Neural cell (in vitro differentiated cells): Measurements from ENCODE around the gene CBR3. TPM values are rescaled to one million over a fixed set of nuclear protein-coding genes. Genes with fewer than 3 reads are reported as not detected.

Source experiments
- H2AFZ ChIP-seq: fragments of 200-600, 300-800 bp; sonication (generic), shearing (Covaris generic); 2 replicates; pipeline ENCODE4 v1.6.0; 2014; ENCODE audit warnings: low read depth, mild to moderate bottlenecking, antibody characterized with exemption, low read length, moderate library complexity
- H3F3A ChIP-seq: fragments of 200-600 bp; shearing (Covaris generic); 2 replicates; pipeline ENCODE4 v1.6.1; 2016; ENCODE audit warnings: mild to moderate bottlenecking, moderate library complexity, mixed read lengths, antibody characterized with exemption, low read length; ENCODE audit not compliant: insufficient read depth, poor library complexity, severe bottlenecking
- H3K27ac ChIP-seq: fragments of 200-600, 300-800 bp; sonication (generic), shearing (Covaris generic); 2 replicates; pipeline ENCODE4 v1.5.1; 2014; ENCODE audit warnings: mild to moderate bottlenecking, low read length, moderate library complexity
- H3K27me3 ChIP-seq: fragments of 300-800, 200-600 bp; sonication (generic), shearing (Covaris generic); 2 replicates; pipeline ENCODE4 v1.6.0; 2014; ENCODE audit warnings: mild to moderate bottlenecking, low read depth, low read length, moderate library complexity; ENCODE audit not compliant: insufficient read depth
- H3K36me3 ChIP-seq: fragments of 300-800, 200-600 bp; sonication (generic), shearing (Covaris generic); 2 replicates; pipeline ENCODE4 v1.5.1; 2014; ENCODE audit warnings: mild to moderate bottlenecking, antibody characterized with exemption, low read length, moderate library complexity; ENCODE audit not compliant: insufficient read depth
- H3K4me2 ChIP-seq: fragments of 300-800, 200-600 bp; sonication (generic), shearing (Covaris generic); 2 replicates; pipeline ENCODE4 v1.6.0; 2014; ENCODE audit warnings: mild to moderate bottlenecking, low read length
- H3K4me3 ChIP-seq: fragments of 300-800, 200-600 bp; sonication (generic), shearing (Covaris generic); 2 replicates; pipeline ENCODE4 v1.5.1; 2014; ENCODE audit warnings: mild to moderate bottlenecking, low read length, moderate library complexity
- H3K79me2 ChIP-seq: fragments of 200-600 bp; shearing (Covaris generic); replicated peaks from 2 replicates; pipeline ENCODE4 v1.6.0; 2014; ENCODE audit warnings: mild to moderate bottlenecking, low read length, moderate library complexity; ENCODE audit not compliant: insufficient read depth
- H3K9ac ChIP-seq: fragments of 300-800, 200-600 bp; sonication (generic), shearing (Covaris generic); 2 replicates; pipeline ENCODE4 v1.6.1; 2016; ENCODE audit warnings: mild to moderate bottlenecking, low read length, mixed read lengths
- H3K9me2 ChIP-seq: fragments of 200-600 bp; shearing (Covaris generic); 2 replicates; pipeline ENCODE4 v1.6.1; 2016; ENCODE audit warnings: mild to moderate bottlenecking, low read length, mixed read lengths; ENCODE audit not compliant: insufficient read depth
- H3K9me3 ChIP-seq: fragments of 200-600, 300-800 bp; sonication (generic), shearing (Covaris generic); 2 replicates; pipeline ENCODE4 v1.6.1; 2016; ENCODE audit warnings: mild to moderate bottlenecking, mixed run types, low read length, moderate library complexity, mixed read lengths
- H4K20me1 ChIP-seq: fragments of 200-600 bp; shearing (Covaris generic); 2 replicates; pipeline ENCODE4 v1.6.1; 2016; ENCODE audit warnings: mild to moderate bottlenecking, mixed run types; ENCODE audit not compliant: insufficient read depth
- CTCF ChIP-seq: fragments of 450-650 bp; IDR thresholded peaks from 2 replicates; pipeline ENCODE4 v1.5.1; 2014; ENCODE audit warnings: antibody characterized with exemption, mild to moderate bottlenecking, moderate library complexity; ENCODE audit not compliant: poor library complexity, severe bottlenecking
- EP300 ChIP-seq: fragments of 450-650 bp; conservative IDR thresholded peaks from 2 replicates; pipeline ENCODE4 v1.6.1; 2014; ENCODE audit warnings: antibody characterized with exemption, mild to moderate bottlenecking, moderate library complexity; ENCODE audit not compliant: poor library complexity, severe bottlenecking
- EZH2 ChIP-seq: fragments of 200-600, 300-800 bp; shearing (Covaris generic), sonication (generic); IDR thresholded peaks from 2 replicates; pipeline ENCODE4 v1.6.1; 2014; ENCODE audit warnings: antibody characterized with exemption, low read length, borderline replicate concordance, mild to moderate bottlenecking; ENCODE audit not compliant: insufficient read depth, poor library complexity, severe bottlenecking
- MXI1 ChIP-seq: fragments of 450-650 bp; conservative IDR thresholded peaks from 2 replicates; pipeline ENCODE4 v1.6.1; 2014; ENCODE audit warnings: antibody characterized with exemption, mild to moderate bottlenecking; ENCODE audit not compliant: poor library complexity, severe bottlenecking
- POLR2AphosphoS5 ChIP-seq: IDR thresholded peaks from 2 replicates; pipeline ENCODE4 v1.6.1; 2012
- RAD21 ChIP-seq: fragments of 450-650 bp; conservative IDR thresholded peaks from 2 replicates; pipeline ENCODE4 v1.6.1; 2014; ENCODE audit warnings: antibody characterized with exemption, mild to moderate bottlenecking, moderate library complexity
- REST ChIP-seq: IDR thresholded peaks from 2 replicates; pipeline ENCODE4 v1.6.1; 2012; ENCODE audit warnings: borderline replicate concordance
- SMC3 ChIP-seq: fragments of 450-650 bp; conservative IDR thresholded peaks from 2 replicates; pipeline ENCODE4 v1.6.1; 2014; ENCODE audit warnings: antibody characterized with exemption, mild to moderate bottlenecking, moderate library complexity; ENCODE audit not compliant: poor library complexity
- TAF1 ChIP-seq: IDR thresholded peaks from 2 replicates; pipeline ENCODE4 v1.6.1; 2012; ENCODE audit warnings: low read depth
- polyA plus RNA-seq: library from polyadenylated mRNA; depleted of rRNA; stranded (reverse); fragments of >200 nt; gene quantifications from 2 replicates; pipeline ENCODE4 v1.2.3, GENCODE V29; 2014

Gene CBR3
- polyA plus RNA-seq, 1 donor from 2014 or later, result not detected

- no peak overlapping the region for H3K4me3 ChIP-seq
- TF ChIP-seq EP300, result no peak
- TF ChIP-seq RAD21, result no peak
- no peak for TF ChIP-seq POLR2AphosphoS5
- no peak for TF ChIP-seq CTCF
These were observed 55.9 kb downstream of the CBR3 start for GRCh38 chr21:36190736-36191135.

GRCh38 chr21:36193200-36193599 is 58.3 kb downstream of the CBR3 start:
- Histone ChIP-seq H2AFZ (no peak overlapping the region), H3K79me2 (no peaks in the 10 kb centered on the region), H3K4me3 (no peak overlapping the region), H3F3A (no peaks in the 10 kb centered on the region), H3K9me3 (no peaks in the 10 kb centered on the region), H3K4me2 (no peak overlapping the region), H4K20me1 (no peaks in the 10 kb centered on the region), H3K9me2 (no peaks in the 10 kb centered on the region), H3K36me3 (no peaks in the 10 kb centered on the region), H3K27me3 (no peaks in the 10 kb centered on the region), H3K9ac (no peak overlapping the region), H3K27ac (no peak overlapping the region)
- TF ChIP-seq CTCF, result no peak
- TF ChIP-seq POLR2AphosphoS5, result no peak
- no peak for TF ChIP-seq EP300

More at GRCh38 chr21:36190736-36191135, 55.9 kb downstream of the CBR3 start:
- Histone ChIP-seq H3F3A (no peaks in the 10 kb centered on the region), H3K9me2 (no peaks in the 10 kb centered on the region), H3K4me2 (no peak overlapping the region), H3K9ac (no peak overlapping the region), H4K20me1 (no peaks in the 10 kb centered on the region), H3K27me3 (no peaks in the 10 kb centered on the region), H3K79me2 (no peaks in the 10 kb centered on the region), H3K9me3 (no peaks in the 10 kb centered on the region), H3K36me3 (no peaks in the 10 kb centered on the region), H2AFZ (no peak overlapping the region), H3K27ac (no peak overlapping the region)

- H3K27me3 ChIP-seq, result no peaks in the 10 kb centered on the region
- H3K9ac ChIP-seq, result no peak overlapping the region
- TF ChIP-seq REST (no peak), EZH2 (no peak), RAD21 (no peak), POLR2AphosphoS5 (no peak), MXI1 (no peak), SMC3 (no peak), TAF1 (no peak), CTCF (no peak), EP300 (no peak)
These were observed 59.1 kb downstream of the CBR3 start for GRCh38 chr21:36194024-36194423.

More at GRCh38 chr21:36194024-36194423, 59.1 kb downstream of the CBR3 start:
- Histone ChIP-seq H3K9me3 (no peaks in the 10 kb centered on the region), H3K4me2 (no peak overlapping the region), H3K79me2 (no peaks in the 10 kb centered on the region), H2AFZ (no peak overlapping the region), H3K9me2 (no peaks in the 10 kb centered on the region), H4K20me1 (no peaks in the 10 kb centered on the region), H3F3A (no peaks in the 10 kb centered on the region), H3K4me3 (no peak overlapping the region), H3K27ac (no peak overlapping the region), H3K36me3 (no peaks in the 10 kb centered on the region)
